IPS-15b (cell line): ENCODE measurements around the gene NRP2.

Experiments used
- H3K27me3 ChIP-seq: one replicate; pipeline ENCODE4 v1.6.1; 2013; ENCODE audit warnings: low read length; ENCODE audit not compliant: control insufficient read depth, insufficient read depth
- H3K36me3 ChIP-seq: one replicate; pipeline ENCODE4 v1.6.1; 2013; ENCODE audit warnings: low read length; ENCODE audit not compliant: control insufficient read depth, insufficient read depth
- H3K4me1 ChIP-seq: one replicate; pipeline ENCODE4 v1.6.1; 2013; ENCODE audit warnings: mild to moderate bottlenecking, low read length; ENCODE audit not compliant: control insufficient read depth, insufficient read depth
- H3K4me3 ChIP-seq: one replicate; pipeline ENCODE4 v1.5.1; 2013; ENCODE audit warnings: low read depth, low read length
- H3K9ac ChIP-seq: one replicate; pipeline ENCODE4 v1.6.1; 2013; ENCODE audit warnings: low read depth, mild to moderate bottlenecking, low read length
- H3K9me3 ChIP-seq: one replicate; pipeline ENCODE4 v1.6.1; 2013; ENCODE audit warnings: mild to moderate bottlenecking, low read length; ENCODE audit not compliant: control insufficient read depth, insufficient read depth

The NRP2 gene

GRCh38 chr2:205789906-205790305 lies 107.6 kb downstream of the NRP2 start:
- no peaks in the 10 kb centered on the region for H3K27me3 ChIP-seq
- no peaks in the 10 kb centered on the region for H3K36me3 ChIP-seq
- H3K9ac ChIP-seq, result no peak overlapping the region
- H3K4me3 ChIP-seq, result no peak overlapping the region
- no peaks in the 10 kb centered on the region for H3K9me3 ChIP-seq
- no peaks in the 10 kb centered on the region for H3K4me1 ChIP-seq

DNA sequence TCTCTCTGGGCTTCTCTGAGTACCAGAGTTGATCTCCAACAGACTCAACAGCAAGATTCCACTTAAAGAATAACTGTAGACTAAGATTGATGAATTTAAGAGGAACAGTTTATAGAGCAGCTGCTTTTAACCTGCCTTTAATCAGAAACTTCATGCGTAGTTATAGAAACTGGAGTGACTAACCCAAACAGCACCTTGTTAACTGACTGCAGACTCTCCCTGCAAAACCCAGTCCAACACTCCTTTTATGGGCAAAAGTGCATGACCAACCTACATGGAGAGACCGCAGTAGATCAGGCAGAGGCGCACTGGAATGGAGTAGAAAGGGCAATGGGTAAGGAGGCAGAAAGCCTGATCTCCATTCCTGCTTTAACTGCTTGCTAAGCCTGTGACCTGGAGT lies 110.6 kb downstream of the NRP2 start:
- H3K36me3 ChIP-seq, result no peaks in the 10 kb centered on the region
- H3K27me3 ChIP-seq, result no peaks in the 10 kb centered on the region
- peaks cover 5% of the 10 kb centered on the region for H3K4me1 ChIP-seq
- H3K4me3 ChIP-seq, result no peak overlapping the region
- no peaks in the 10 kb centered on the region for H3K9me3 ChIP-seq
- no peak overlapping the region for H3K9ac ChIP-seq

- no peaks in the 10 kb centered on the region for H3K27me3 ChIP-seq
Observed at GRCh38 chr2:205796805-205797313, 114.6 kb downstream of the NRP2 start.

GRCh38 chr2:205797866-205798265 lies 115.6 kb downstream of the NRP2 start:
- Histone ChIP-seq H3K4me1 (peaks cover 5% of the 10 kb centered on the region), H3K4me3 (no peak overlapping the region), H3K27me3 (no peaks in the 10 kb centered on the region), H3K36me3 (no peaks in the 10 kb centered on the region), H3K9ac (no peak overlapping the region), H3K9me3 (no peaks in the 10 kb centered on the region)

More at GRCh38 chr2:205796805-205797313, 114.6 kb downstream of the NRP2 start:
- no peaks in the 10 kb centered on the region for H3K9me3 ChIP-seq
- no peak overlapping the region for H3K4me3 ChIP-seq
- no peak overlapping the region for H3K9ac ChIP-seq
- peaks cover 5% of the 10 kb centered on the region for H3K4me1 ChIP-seq
- H3K36me3 ChIP-seq, result no peaks in the 10 kb centered on the region

DNA sequence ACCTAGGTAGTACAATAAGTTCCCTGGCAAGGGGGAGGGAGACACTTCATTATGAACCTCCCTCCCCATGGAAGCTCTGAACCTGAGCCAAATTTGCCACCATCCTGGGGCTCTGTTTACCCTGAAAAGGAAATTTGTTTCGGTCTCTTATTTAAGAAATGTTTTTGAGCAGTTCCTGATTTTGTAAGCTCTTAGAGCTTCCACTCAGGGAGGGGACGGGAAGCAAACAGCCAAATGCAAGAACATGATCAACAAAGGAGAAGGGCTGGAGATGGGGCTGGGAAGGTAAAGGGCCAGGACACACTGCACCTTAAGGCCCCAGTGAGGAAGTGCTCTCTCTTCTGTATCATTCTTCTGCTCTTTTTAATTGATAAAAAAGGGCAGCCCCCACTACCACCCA lies 117.9 kb downstream of the NRP2 start:
- no peaks in the 10 kb centered on the region for H3K27me3 ChIP-seq
- H3K36me3 ChIP-seq, result no peaks in the 10 kb centered on the region
- peaks cover 5% of the 10 kb centered on the region for H3K4me1 ChIP-seq
- no peak overlapping the region for H3K9ac ChIP-seq
- H3K9me3 ChIP-seq, result no peaks in the 10 kb centered on the region
- no peak overlapping the region for H3K4me3 ChIP-seq

DNA sequence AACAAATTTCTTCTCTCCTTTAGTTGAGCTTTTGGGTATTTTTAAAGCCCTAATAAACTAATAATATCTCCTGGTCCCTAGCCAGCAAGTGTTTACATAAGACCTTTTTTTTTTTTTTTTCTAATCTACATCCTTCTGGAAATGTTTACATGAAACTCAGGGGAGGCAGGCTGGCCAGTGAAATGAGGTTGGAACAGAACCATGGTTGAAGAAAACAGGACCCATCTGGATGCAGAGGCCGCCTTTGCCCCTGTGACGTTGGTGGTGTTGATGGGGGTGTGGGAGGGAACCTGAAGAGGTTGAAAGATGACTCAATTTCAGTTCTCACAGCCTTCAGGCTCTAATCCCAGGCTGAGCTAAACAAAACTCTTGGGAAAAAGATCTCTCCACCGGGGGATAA lies 118.5 kb downstream of the NRP2 start:
- H3K4me3 ChIP-seq, result no peak overlapping the region
- H3K4me1 ChIP-seq, result peaks cover 6% of the 10 kb centered on the region
- H3K9me3 ChIP-seq, result no peaks in the 10 kb centered on the region
- no peak overlapping the region for H3K9ac ChIP-seq
- H3K36me3 ChIP-seq, result no peaks in the 10 kb centered on the region
- H3K27me3 ChIP-seq, result no peaks in the 10 kb centered on the region

DNA sequence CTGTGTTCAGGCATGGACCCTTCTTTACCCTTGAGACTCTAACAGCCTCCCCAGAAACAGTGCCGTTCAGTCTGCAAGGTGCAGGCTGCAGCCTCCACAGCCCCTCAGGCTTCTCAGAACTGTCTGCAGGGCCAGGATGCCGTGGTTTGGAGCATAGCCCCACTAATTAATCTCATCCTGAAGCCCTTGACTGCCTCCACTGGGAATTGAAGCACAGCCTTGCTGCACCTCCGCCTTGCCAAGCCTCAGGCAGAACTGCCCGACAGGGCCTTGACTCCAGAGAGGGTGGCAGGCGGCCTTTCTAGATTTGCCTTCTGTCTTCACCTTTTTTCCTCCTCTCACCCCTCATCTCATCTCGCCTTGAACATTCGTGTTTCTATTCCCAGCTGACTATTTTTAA lies 119.8 kb downstream of the NRP2 start:
- H3K9me3 ChIP-seq, result no peaks in the 10 kb centered on the region
- no peak overlapping the region for H3K9ac ChIP-seq
- no peak overlapping the region for H3K4me3 ChIP-seq

DNA sequence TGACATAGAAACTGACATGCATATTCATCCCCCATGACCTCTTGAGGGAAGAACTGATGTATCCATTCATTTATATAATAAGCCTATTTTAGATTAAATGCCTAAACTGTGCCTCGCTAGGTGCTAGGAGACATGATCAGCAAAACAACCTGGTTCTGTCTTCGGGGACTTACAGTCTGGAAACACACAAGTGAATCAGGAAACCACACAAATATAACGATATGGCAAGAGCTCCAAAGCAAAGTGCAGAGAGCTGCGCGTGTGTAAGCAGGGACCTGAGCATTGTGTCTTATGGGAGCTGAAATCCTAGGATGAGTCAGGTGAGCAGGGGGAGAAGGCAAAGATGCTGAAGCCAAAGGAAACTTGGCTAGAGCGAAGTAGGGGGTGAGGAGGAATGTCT lies 120.6 kb downstream of the NRP2 start:
- H3K4me1 ChIP-seq, result peaks cover 2% of the 10 kb centered on the region
- H3K4me3 ChIP-seq, result no peak overlapping the region
- no peaks in the 10 kb centered on the region for H3K9me3 ChIP-seq
- no peaks in the 10 kb centered on the region for H3K27me3 ChIP-seq
- H3K36me3 ChIP-seq, result no peaks in the 10 kb centered on the region
- H3K9ac ChIP-seq, result no peak overlapping the region

More for the DNA sequence above, 119.8 kb downstream of the NRP2 start:
- no peaks in the 10 kb centered on the region for H3K36me3 ChIP-seq
- H3K4me1 ChIP-seq, result peaks cover 4% of the 10 kb centered on the region
- no peaks in the 10 kb centered on the region for H3K27me3 ChIP-seq

GRCh38 chr2:205803500-205803899 lies 121.2 kb downstream of the NRP2 start:
- H3K27me3 ChIP-seq, result no peaks in the 10 kb centered on the region
- H3K4me3 ChIP-seq, result no peak overlapping the region
- H3K36me3 ChIP-seq, result no peaks in the 10 kb centered on the region
- H3K4me1 ChIP-seq, result peaks cover 2% of the 10 kb centered on the region
- no peaks in the 10 kb centered on the region for H3K9me3 ChIP-seq
- no peak overlapping the region for H3K9ac ChIP-seq

DNA sequence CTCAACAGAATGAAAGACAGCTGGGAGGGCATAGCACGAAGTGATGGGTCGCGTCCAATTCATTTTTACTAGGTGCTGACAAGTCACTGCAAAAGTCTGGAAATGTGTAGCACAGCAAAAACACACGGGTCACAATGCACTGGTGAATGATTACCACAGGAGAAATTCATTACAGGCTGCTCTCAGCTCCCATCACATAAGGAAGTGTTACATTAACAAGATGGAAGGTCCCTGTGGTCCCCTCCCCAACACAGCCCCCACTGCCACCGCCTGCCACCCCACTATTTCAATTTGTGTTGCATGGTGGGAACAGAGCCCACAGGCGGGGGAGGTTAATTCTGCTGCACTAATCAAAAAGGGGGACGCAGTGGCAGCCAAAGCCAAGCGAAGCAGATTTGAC lies 122.8 kb downstream of the NRP2 start:
- H3K9ac ChIP-seq, result no peak overlapping the region
- H3K9me3 ChIP-seq, result no peaks in the 10 kb centered on the region
- H3K36me3 ChIP-seq, result no peaks in the 10 kb centered on the region
- H3K4me1 ChIP-seq, result peaks cover 2% of the 10 kb centered on the region
- H3K27me3 ChIP-seq, result no peaks in the 10 kb centered on the region
- H3K4me3 ChIP-seq, result no peak overlapping the region

DNA sequence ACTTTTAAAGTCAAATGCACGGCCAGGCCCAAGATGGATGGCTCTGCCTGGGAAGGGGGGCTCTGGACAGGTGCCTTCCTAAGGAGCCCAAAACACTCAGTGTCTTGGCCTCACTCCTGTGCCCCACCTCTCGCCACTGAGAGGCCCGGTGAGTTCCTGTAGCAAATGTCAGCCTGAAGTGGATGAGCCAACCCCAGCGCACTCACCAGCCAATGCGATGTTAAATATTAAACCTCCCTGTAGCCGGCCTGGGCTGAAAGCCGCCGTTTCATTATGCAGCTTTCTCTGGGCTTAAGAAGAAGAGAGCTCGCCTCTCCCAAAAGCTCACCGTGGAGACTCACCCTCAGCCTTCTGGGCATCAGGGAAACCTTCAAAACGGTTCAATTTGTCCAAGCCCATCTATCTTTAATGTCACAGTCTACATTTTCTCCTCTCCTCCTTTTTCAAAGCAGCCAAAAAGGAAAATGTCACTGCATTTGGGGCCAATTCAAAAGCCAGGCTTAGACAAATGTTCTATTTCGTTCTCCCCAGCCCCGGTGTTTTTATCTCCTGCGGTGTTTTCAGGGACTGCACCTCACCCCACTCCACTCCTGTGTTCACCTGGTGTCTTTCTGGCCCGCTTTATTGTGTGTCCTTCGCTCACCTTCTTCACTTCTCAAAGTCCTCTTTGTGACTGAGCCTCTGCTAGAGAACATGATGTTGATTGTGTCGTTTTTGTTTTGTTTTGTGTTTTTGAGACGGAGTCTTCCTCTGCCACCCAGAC lies 124.0 kb downstream of the NRP2 start:
- Histone ChIP-seq H3K9me3 (no peaks in the 10 kb centered on the region), H3K4me1 (peaks cover 2% of the 10 kb centered on the region), H3K9ac (no peak overlapping the region), H3K4me3 (no peak overlapping the region), H3K36me3 (no peaks in the 10 kb centered on the region), H3K27me3 (no peaks in the 10 kb centered on the region)

DNA sequence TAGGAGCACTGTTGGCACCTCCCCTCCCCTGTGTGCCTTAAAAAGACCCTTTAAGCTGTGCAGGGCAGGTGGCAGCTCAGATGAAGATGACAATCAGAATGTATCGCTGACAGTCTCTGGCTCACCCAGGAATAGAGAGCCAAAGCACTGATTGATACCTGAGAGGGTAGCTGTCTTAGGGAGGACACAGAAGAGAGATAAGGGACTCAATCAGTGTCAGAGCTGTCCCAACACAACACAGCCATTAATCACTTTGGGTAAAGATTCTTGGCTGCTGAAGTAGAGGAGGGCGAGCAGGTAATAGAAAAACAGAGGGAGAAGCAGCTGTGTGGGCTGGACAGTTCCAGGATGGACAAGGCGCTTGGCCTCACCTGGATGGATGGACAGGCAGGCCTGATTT lies 124.9 kb downstream of the NRP2 start:
- H3K27me3 ChIP-seq, result no peaks in the 10 kb centered on the region
- no peaks in the 10 kb centered on the region for H3K36me3 ChIP-seq
- no peak overlapping the region for H3K9ac ChIP-seq
- H3K9me3 ChIP-seq, result no peaks in the 10 kb centered on the region
- H3K4me3 ChIP-seq, result no peak overlapping the region
- peaks cover 2% of the 10 kb centered on the region for H3K4me1 ChIP-seq
